KMS-11 (cell line): ENCODE results near the gene MDH1B.

Source experiments
- H2AFZ ChIP-seq: fragments of 200-600 bp; sonication (generic); 2 replicates; pipeline ENCODE4 v1.6.1; 2016; ENCODE audit warnings: antibody characterized with exemption, mixed run types, low read depth
- H3K27ac ChIP-seq: fragments of 200-600 bp; sonication (generic); 2 replicates; pipeline ENCODE4 v1.6.1; 2016; ENCODE audit warnings: mild to moderate bottlenecking, mixed run types
- H3K27me3 ChIP-seq: fragments of 200-600 bp; sonication (generic); 2 replicates; pipeline ENCODE4 v1.6.1; 2017; ENCODE audit warnings: mild to moderate bottlenecking, low read depth, mixed run types, moderate library complexity; ENCODE audit not compliant: insufficient read depth
- H3K36me3 ChIP-seq: fragments of 200-600 bp; sonication (generic); 2 replicates; pipeline ENCODE4 v1.6.1; 2017; ENCODE audit warnings: mild to moderate bottlenecking, mixed run types; ENCODE audit not compliant: insufficient read depth
- H3K4me1 ChIP-seq: fragments of 200-600 bp; sonication (generic); 2 replicates; pipeline ENCODE4 v1.6.1; 2016; ENCODE audit warnings: mild to moderate bottlenecking, low read depth, mixed run types; ENCODE audit not compliant: poor library complexity, severe bottlenecking
- H3K4me2 ChIP-seq: fragments of 200-600 bp; sonication (generic); 2 replicates; pipeline ENCODE4 v1.7.0; 2016; ENCODE audit warnings: mild to moderate bottlenecking, mixed run types
- H3K4me3 ChIP-seq: fragments of 200-600 bp; sonication (generic); IDR thresholded peaks from 2 replicates; pipeline ENCODE4 v1.6.1; 2017; ENCODE audit warnings: low read depth, low read length, mixed read lengths; ENCODE audit not compliant: insufficient read depth
- H3K79me2 ChIP-seq: fragments of 200-600 bp; sonication (generic); 2 replicates; pipeline ENCODE4 v1.6.1; 2016; ENCODE audit warnings: low read depth, mixed run types; ENCODE audit not compliant: insufficient read depth
- H3K9ac ChIP-seq: fragments of 200-600 bp; sonication (generic); 2 replicates; pipeline ENCODE4 v1.6.1; 2016; ENCODE audit warnings: mild to moderate bottlenecking, mixed run types
- H4K20me1 ChIP-seq: fragments of 200-600 bp; sonication (generic); 2 replicates; pipeline ENCODE4 v1.6.1; 2016; ENCODE audit warnings: mild to moderate bottlenecking, mixed run types; ENCODE audit not compliant: insufficient read depth
- TF ChIP-seq, protein P1 (sequence below): fragments of 200-600 bp; sonication (generic); conservative IDR thresholded peaks from 2 replicates; pipeline ENCODE4 v1.6.1; 2017; ENCODE audit warnings: low read depth, mild to moderate bottlenecking, antibody characterized with exemption, low read length, moderate library complexity, mixed read lengths

The MDH1B gene

DNA sequence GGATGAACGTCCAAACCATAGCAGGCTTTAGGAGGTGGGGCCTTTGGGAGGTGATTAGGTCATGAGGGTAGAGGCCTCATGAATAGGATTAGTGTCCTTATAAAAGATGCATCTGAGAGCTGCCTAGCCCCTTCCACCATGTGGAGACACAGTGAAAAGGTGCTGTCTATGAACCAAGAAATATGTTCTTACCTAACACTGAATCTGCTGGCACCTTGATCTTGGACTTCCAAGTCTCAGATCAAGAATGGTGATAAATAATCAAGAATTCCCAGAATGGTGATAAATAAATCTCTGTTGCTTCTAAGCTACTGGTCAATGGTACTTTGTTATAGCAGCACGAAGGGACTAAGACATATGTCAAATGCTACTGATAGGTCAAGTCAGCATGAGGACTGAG lies 31.8 kb downstream of the MDH1B start:
- TF ChIP-seq, protein P1, sequence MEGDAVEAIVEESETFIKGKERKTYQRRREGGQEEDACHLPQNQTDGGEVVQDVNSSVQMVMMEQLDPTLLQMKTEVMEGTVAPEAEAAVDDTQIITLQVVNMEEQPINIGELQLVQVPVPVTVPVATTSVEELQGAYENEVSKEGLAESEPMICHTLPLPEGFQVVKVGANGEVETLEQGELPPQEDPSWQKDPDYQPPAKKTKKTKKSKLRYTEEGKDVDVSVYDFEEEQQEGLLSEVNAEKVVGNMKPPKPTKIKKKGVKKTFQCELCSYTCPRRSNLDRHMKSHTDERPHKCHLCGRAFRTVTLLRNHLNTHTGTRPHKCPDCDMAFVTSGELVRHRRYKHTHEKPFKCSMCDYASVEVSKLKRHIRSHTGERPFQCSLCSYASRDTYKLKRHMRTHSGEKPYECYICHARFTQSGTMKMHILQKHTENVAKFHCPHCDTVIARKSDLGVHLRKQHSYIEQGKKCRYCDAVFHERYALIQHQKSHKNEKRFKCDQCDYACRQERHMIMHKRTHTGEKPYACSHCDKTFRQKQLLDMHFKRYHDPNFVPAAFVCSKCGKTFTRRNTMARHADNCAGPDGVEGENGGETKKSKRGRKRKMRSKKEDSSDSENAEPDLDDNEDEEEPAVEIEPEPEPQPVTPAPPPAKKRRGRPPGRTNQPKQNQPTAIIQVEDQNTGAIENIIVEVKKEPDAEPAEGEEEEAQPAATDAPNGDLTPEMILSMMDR, result no peak
- H3K4me2 ChIP-seq, result no peak overlapping the region
- H3K36me3 ChIP-seq, result no peaks in the 10 kb centered on the region
- no peaks in the 10 kb centered on the region for H3K79me2 ChIP-seq
- H4K20me1 ChIP-seq, result no peaks in the 10 kb centered on the region
- H3K27ac ChIP-seq, result no peak overlapping the region
- H3K4me1 ChIP-seq, result no peaks in the 10 kb centered on the region
- H2AFZ ChIP-seq, result no peak overlapping the region
- H3K4me3 ChIP-seq, result no peak overlapping the region
- no peaks in the 10 kb centered on the region for H3K27me3 ChIP-seq
- no peak overlapping the region for H3K9ac ChIP-seq

- no peaks in the 10 kb centered on the region for H3K27me3 ChIP-seq
- no peaks in the 10 kb centered on the region for H3K4me1 ChIP-seq
- no peaks in the 10 kb centered on the region for H4K20me1 ChIP-seq
- no peak overlapping the region for H3K4me3 ChIP-seq
- H3K27ac ChIP-seq, result no peak overlapping the region
- H3K4me2 ChIP-seq, result no peak overlapping the region
- H3K9ac ChIP-seq, result no peak overlapping the region
- no peak overlapping the region for H2AFZ ChIP-seq
- TF ChIP-seq, protein P1, result no peak
- no peaks in the 10 kb centered on the region for H3K79me2 ChIP-seq
- no peaks in the 10 kb centered on the region for H3K36me3 ChIP-seq
Observed at GRCh38 chr2:206728277-206729199, 36.6 kb downstream of the MDH1B start.

GRCh38 chr2:206727287-206727686 lies 37.8 kb downstream of the MDH1B start:
- H3K4me1 ChIP-seq, result no peaks in the 10 kb centered on the region
- no peak overlapping the region for H3K9ac ChIP-seq
- H3K27ac ChIP-seq, result no peak overlapping the region
- no peaks in the 10 kb centered on the region for H4K20me1 ChIP-seq
- H3K79me2 ChIP-seq, result no peaks in the 10 kb centered on the region
- H3K4me3 ChIP-seq, result no peak overlapping the region
- H2AFZ ChIP-seq, result no peak overlapping the region
- no peaks in the 10 kb centered on the region for H3K36me3 ChIP-seq
- TF ChIP-seq, protein P1, result no peak
- H3K27me3 ChIP-seq, result no peaks in the 10 kb centered on the region
- H3K4me2 ChIP-seq, result no peak overlapping the region

- H3K4me1 ChIP-seq, result no peaks in the 10 kb centered on the region
- no peaks in the 10 kb centered on the region for H3K79me2 ChIP-seq
- TF ChIP-seq, protein P1, result no peak
- H3K36me3 ChIP-seq, result no peaks in the 10 kb centered on the region
- H2AFZ ChIP-seq, result no peak overlapping the region
- no peaks in the 10 kb centered on the region for H4K20me1 ChIP-seq
- H3K27ac ChIP-seq, result no peak overlapping the region
- no peaks in the 10 kb centered on the region for H3K27me3 ChIP-seq
- no peak overlapping the region for H3K4me2 ChIP-seq
- H3K4me3 ChIP-seq, result no peak overlapping the region
- no peak overlapping the region for H3K9ac ChIP-seq
Observed at GRCh38 chr2:206723288-206723687, 41.8 kb downstream of the MDH1B start.
